Measurements from ENCODE around the gene NFE2L3.
"Not testable (repeated sequence)": the region's sequence is repeated elsewhere in the genome, so short reads cannot be mapped to it uniquely, and the experiment has no call there.

Gene NFE2L3

DNA sequence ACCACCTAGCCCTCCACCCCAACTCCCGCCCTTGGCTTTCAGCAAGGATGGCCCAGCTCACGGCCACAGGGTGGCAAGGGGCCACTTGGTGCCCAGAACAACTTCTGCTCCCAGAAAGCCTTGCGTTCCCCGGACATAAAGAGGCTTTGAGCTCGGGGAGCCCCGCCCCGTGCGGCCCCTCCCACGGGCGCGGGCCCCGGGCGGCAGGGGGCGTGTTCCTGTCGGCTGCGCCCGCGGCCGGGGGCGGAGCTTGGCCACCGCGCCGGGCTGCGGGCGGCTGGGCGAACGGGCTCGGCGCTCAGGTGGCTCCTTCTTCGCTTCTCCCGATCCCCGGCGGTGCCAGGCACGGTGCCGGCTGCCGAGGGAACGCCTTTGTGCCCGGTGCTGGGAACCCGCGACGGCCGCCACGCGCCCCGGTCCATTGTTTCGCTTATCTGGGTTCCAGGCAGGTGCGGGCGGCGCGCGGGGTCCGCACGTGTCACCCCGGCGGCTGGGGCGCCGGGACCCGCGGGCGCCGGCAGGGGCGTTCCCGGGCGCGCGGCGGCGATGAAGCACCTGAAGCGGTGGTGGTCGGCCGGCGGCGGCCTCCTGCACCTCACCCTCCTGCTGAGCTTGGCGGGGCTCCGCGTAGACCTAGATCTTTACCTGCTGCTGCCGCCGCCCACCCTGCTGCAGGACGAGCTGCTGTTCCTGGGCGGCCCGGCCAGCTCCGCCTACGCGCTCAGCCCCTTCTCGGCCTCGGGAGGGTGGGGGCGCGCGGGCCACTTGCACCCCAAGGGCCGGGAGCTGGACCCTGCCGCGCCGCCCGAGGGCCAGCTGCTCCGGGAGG lies at the start of gene NFE2L3:
NFE2L3 (plus strand) TSS at position 246 of the 829 bp plus-strand sequence; CDS start at position 547, 301 bp downstream.
- DNase-seq = peak; percentile 84

DNA sequence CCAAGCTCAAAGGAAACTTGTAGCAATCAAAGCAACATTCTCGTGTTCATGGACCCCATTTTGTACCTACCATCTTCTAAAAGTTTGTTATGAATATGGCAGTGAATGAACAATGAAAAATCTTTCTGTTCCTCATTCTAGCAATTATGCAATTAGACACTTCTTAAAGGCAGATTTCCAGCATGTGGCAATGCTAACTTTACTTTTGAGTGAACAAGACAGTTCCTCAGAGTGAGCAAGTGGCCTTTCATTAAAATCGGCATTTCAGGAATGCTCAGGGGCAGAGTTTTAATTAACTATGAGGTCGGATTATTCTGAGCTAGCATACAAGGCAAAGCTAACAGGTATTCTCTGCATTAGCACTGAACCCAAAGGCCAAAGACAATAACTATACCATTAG lies 48.4 kb upstream of the NFE2L3 start:
- no peak for DNase-seq

- no peak for DNase-seq
Measured at GRCh38 chr7:26105236-26105635, 46.8 kb upstream of the NFE2L3 start.

- no peak for DNase-seq
Measured at GRCh38 chr7:26105931-26106330, 46.1 kb upstream of the NFE2L3 start.

GRCh38 chr7:26112203-26112740 lies 39.7 kb upstream of the NFE2L3 start:
- no peak for DNase-seq

DNA sequence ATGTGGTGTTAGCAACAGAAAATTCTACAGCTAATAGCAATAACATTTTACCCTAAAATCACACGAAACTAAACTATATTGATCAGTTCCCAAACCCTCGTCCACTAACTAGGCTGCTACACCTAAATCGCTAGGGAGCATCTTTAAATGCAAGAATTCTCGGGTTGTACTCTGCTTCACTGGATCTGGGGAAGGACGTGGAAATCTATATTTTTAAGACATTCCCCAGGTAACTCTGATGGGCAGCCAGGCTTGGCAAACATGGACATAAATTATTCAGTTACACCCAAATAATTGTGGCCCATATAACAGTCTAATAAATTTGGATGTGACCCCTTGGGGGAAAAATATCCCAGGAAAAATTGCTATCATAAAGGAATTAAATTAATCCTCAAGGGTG lies 36.3 kb upstream of the NFE2L3 start:
- no peak for DNase-seq

DNA sequence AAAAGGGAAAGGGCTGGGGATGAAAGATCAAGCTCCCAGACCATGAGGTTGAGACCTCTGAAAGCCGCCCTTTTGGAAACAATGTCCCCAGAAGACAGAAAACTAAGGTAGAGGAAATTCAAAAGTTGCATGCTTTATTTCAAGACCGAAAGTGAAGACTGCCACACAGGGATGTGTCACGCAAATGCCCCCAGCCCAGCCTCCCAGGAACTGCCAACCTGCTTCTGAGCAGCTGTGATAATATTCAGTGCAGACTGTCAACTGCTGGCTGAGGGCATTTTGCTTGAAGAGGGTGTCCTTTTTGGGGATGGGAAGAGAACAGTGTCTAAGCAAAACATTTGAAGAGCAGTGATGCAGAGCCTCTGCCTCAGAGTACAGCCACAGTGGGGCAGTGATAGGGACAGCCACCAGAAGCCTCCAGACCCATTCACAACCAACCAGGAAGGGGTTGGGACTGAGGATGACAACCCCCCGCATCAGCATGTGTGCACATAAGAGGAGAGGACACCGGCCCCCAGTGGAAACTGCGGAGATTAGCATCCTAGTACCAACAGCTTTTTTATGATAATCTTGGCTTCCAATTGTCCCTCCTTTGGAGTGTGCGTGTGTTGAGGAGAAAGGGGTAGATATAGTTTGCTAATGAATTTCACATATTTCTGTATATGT lies 34.7 kb upstream of the NFE2L3 start:
- DNase-seq = no peak

GRCh38 chr7:26117970-26118369 lies 34.0 kb upstream of the NFE2L3 start:
- DNase-seq = no peak

- no peak for DNase-seq
Measured at GRCh38 chr7:26122745-26123144, 29.3 kb upstream of the NFE2L3 start.

DNA sequence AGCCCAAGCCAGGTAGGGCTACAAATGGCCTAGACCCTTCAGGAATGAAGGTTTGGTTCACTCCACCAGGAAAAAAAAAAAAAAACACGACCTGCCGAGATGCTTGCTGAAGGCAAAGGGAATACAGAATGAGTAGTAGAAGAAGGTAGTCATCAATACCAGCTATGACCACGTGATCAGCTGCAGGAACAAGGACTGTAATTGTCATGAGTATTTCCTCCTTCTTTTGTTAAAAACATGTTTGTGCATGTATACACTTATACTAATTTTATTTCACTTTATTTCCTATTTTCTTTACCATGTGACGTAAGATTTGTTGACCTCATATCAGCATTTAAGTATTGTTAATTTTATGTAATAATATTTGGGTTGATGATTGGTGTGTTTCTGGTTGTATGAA lies 27.2 kb upstream of the NFE2L3 start:
- DNase-seq = not testable (repeated sequence)

DNA sequence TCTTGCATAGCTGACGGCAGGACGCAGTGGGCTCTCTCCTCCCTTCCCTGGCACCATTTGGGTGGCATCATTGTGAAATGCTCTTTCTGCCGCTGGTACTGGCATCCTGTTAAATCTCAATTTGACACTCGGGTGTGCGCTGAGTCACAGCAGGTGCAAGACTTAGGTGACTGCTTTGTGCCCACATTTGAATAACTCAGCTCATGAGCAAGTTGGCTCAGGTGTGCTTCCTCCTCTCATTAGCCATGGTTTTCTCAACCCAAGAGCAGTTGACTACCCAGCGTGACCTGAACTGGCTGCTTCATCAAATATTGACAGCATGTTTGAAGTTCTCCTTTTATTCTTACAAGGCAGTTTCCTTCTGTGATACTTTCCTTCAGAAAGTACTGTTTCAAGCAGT lies 24.6 kb upstream of the NFE2L3 start:
- DNase-seq = no peak

DNA sequence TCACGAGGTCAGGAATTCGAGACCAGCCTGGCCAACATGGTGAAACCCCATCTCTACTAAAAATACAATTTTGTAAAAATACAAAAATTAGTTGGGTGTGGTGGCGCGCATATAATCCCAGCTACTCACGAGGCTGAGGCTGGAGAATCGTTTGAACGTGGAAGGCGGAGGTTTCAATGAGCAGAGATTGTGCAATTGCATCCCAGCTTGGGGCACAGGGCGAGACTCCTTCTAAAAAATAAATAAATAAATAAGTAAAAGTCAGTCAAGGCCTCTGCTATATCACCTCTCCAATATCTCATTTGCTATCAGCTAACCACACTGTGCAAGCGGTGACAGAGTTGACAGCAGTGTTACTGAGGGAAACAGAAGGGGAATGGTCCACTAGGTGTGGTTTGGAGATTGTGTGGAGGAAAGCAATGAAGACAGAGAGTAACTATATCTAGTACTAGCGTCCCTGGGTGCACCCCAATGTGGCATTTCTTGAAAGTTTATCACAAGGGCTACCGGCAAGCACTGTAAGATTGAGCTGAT lies 20.9 kb upstream of the NFE2L3 start:
- no peak for DNase-seq

DNA sequence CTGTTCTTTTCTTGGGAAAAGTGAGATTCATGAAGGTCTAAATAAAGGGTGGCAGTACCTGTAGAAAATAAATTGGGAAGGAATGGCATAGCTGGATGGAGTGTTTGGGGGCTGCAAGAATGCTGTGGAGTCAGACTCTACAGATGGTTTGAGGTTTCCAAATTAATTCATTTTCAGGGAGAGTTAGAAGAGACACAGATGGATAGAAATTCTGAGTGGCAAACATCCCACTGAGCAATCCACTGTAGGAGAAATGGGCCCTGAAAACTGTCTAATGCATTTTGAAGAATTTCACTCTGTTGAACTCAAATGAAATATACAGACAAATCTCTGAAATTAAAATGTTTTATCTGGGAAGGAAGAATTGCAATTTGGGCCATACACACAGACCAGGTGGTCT lies 16.9 kb upstream of the NFE2L3 start:
- no peak for DNase-seq

- DNase-seq = no peak
Measured at GRCh38 chr7:26135551-26135950, 16.4 kb upstream of the NFE2L3 start.

- DNase-seq = no peak
Measured at GRCh38 chr7:26136831-26137230, 15.2 kb upstream of the NFE2L3 start.

GRCh38 chr7:26140380-26140779 lies 11.6 kb upstream of the NFE2L3 start:
- DNase-seq = no peak

DNA sequence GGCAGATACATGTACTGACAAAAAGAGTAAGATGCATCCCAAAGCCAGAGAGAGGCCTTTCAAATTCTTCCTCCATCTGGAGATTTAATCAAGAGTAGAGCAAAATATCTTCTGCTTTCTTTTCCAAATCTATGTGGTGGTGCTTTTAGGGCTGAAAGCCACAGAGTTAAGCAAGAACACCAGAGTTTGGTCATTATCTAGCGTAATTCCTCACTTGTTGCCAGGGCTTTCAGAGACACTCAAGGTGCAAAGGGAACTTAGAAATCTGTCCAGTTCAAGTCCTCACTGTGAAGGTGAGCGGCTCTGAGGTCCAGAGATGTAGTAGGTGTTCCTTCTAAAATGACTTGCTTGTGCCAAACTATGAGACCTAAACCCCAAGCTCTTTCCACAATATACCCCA lies 10.9 kb upstream of the NFE2L3 start:
- DNase-seq = no peak

GRCh38 chr7:26143298-26144048 lies 8.5 kb upstream of the NFE2L3 start:
- DNase-seq = no peak

GRCh38 chr7:26144184-26145080 lies 7.6 kb upstream of the NFE2L3 start:
- no peak for DNase-seq

DNA sequence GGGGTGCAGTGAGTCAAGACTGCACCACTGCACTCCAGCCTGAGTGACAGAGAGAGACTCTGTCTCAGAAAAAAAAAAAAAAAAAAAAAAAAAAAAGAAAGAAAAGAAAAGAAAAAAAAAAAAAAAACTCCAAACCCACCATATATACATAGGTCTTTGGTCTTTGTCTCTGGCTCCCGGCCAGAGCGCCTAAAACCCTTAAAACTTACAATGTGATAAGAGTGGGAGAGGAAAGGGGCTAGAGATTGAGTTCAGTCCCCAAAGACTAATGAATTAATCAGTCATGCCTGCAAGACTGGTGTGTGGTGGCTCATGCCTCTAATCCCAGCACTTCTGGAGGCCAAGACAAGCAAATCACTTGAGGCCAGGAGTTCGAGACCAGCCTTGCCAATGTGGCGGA lies 6.8 kb upstream of the NFE2L3 start:
- DNase-seq = no peak

DNA sequence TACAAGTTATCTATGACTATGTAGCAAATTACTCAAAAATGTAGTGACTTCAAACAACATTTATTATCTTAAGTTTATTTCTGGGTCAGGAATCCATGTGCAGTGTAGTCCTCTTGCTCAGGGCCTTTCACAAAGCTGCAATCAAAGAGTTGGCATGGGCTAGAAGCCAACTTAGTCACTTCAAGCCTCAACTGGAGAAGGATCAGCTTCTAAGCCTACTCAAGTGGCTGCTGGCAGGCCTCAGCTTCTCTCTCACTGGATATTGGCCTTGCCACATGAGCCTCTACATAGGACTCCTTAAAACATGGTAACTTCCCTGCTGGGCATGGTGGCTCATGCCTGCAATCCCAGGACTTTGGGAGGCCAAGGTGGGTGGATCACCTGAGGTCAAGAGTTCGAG lies 5.0 kb upstream of the NFE2L3 start:
- DNase-seq = no peak
